SU-DHL-6 (cell line): Measurements from ENCODE around the gene ROR1.

ENCODE experiments used
- CTCF ChIP-seq: fragments of 200-600 bp; sonication (generic); IDR thresholded peaks from one replicate; pipeline ENCODE4 v1.5.1; 2017; ENCODE audit warnings: antibody characterized with exemption, mild to moderate bottlenecking, low read length, moderate library complexity; ENCODE audit not compliant: insufficient read depth, poor library complexity, severe bottlenecking
- EZH2phosphoT487 ChIP-seq: fragments of 200-600 bp; sonication (generic), shearing (Covaris generic); conservative IDR thresholded peaks from 2 replicates; pipeline ENCODE4 v1.6.1; 2018; ENCODE audit warnings: mild to moderate bottlenecking, antibody characterized with exemption, low read length, moderate library complexity, mixed read lengths

GRCh38 chr1:63871463-63871862 is 97.6 kb downstream of the ROR1 start:
- TF ChIP-seq CTCF (no peak), EZH2phosphoT487 (no peak)
